Measurements from ENCODE around the gene KLRC4.
"Not testable (repeated sequence)": the region's sequence is repeated elsewhere in the genome, so short reads cannot be mapped to it uniquely, and the experiment has no call there.

Gene KLRC4

GRCh38 chr12:10396176-10396575 lies 13.4 kb downstream of the KLRC4 start:
- not testable (repeated sequence) for FAIRE-seq

GRCh38 chr12:10395390-10395998 lies 14.1 kb downstream of the KLRC4 start:
- no peak for FAIRE-seq

GRCh38 chr12:10394531-10395152 lies 14.9 kb downstream of the KLRC4 start:
- not testable (repeated sequence) for FAIRE-seq

GRCh38 chr12:10393291-10393690 lies 16.3 kb downstream of the KLRC4 start:
- FAIRE-seq = no peak

- no peak for FAIRE-seq
Observed at GRCh38 chr12:10392394-10392930, 17.1 kb downstream of the KLRC4 start.

GRCh38 chr12:10390991-10391390 lies 18.6 kb downstream of the KLRC4 start:
- not testable (repeated sequence) for FAIRE-seq

GRCh38 chr12:10389904-10390303 lies 19.7 kb downstream of the KLRC4 start, which contains the start of gene KLRK1:
TSS of gene KLRK1 (minus strand) at chr12:10390041. CDS start at chr12:10388810, 1,231 bp downstream.
- no peak for FAIRE-seq

GRCh38 chr12:10388624-10389413 lies 20.7 kb downstream of the KLRC4 start:
- no peak for FAIRE-seq

GRCh38 chr12:10387498-10387897 lies 22.1 kb downstream of the KLRC4 start:
- FAIRE-seq = not testable (repeated sequence)

GRCh38 chr12:10386857-10387256 lies 22.7 kb downstream of the KLRC4 start:
- FAIRE-seq = no peak

- no peak for FAIRE-seq
Observed at GRCh38 chr12:10385166-10385613, 24.4 kb downstream of the KLRC4 start.

GRCh38 chr12:10384191-10384590 lies 25.4 kb downstream of the KLRC4 start:
- FAIRE-seq = no peak

- no peak for FAIRE-seq
Observed at GRCh38 chr12:10381928-10382628, 27.5 kb downstream of the KLRC4 start.

- FAIRE-seq = not testable (repeated sequence)
Observed at GRCh38 chr12:10378737-10379136, 30.8 kb downstream of the KLRC4 start.

- FAIRE-seq = no peak
Observed at GRCh38 chr12:10374624-10375018, 34.9 kb downstream of the KLRC4 start.

GRCh38 chr12:10372559-10372958 lies 37.0 kb downstream of the KLRC4 start:
- no peak for FAIRE-seq

- not testable (repeated sequence) for FAIRE-seq
Observed at GRCh38 chr12:10371893-10372535, 37.5 kb downstream of the KLRC4 start.

GRCh38 chr12:10369557-10370415 lies 39.8 kb downstream of the KLRC4 start:
- no peak for FAIRE-seq

GRCh38 chr12:10368206-10369171 lies 41.1 kb downstream of the KLRC4 start:
- FAIRE-seq = no peak

GRCh38 chr12:10367714-10368113 lies 41.8 kb downstream of the KLRC4 start:
- FAIRE-seq = not testable (repeated sequence)
